Fibroblast of upper back skin (primary cell): ENCODE measurements around the gene POLD1.

Experiments used
- DNase-seq: peaks from one replicate; pipeline ENCODE4 v3.0.0-alpha.2; 2013

The POLD1 gene

GRCh38 chr19:50447053-50447452, 62.9 kb downstream of the POLD1 start:
- no peak for DNase-seq

GRCh38 chr19:50447750-50448149, 63.6 kb downstream of the POLD1 start:
- no peak for DNase-seq

GRCh38 chr19:50449236-50449899, 65.2 kb downstream of the POLD1 start:
- no peak for DNase-seq

- DNase-seq = no peak
Observed at GRCh38 chr19:50450369-50451222, 66.4 kb downstream of the POLD1 start.

- DNase-seq = no peak
Observed at GRCh38 chr19:50451223-50451534, 67.0 kb downstream of the POLD1 start.

GRCh38 chr19:50453243-50453642, 69.1 kb downstream of the POLD1 start:
- no peak for DNase-seq

- DNase-seq = no peak
Observed at GRCh38 chr19:50455992-50456391, 71.8 kb downstream of the POLD1 start.

- no peak for DNase-seq
Observed at GRCh38 chr19:50457300-50457699, 73.2 kb downstream of the POLD1 start.

GRCh38 chr19:50458396-50459066, 74.4 kb downstream of the POLD1 start:
- peak; percentile 31 for DNase-seq

- DNase-seq = no peak
Observed at GRCh38 chr19:50459067-50459456, 74.9 kb downstream of the POLD1 start.

GRCh38 chr19:50459638-50460037, 75.5 kb downstream of the POLD1 start:
- no peak for DNase-seq

GRCh38 chr19:50460161-50460765, 76.1 kb downstream of the POLD1 start:
- peak; percentile 29 for DNase-seq

- peak; percentile 64 for DNase-seq
Observed at GRCh38 chr19:50461066-50461875, 77.1 kb downstream of the POLD1 start.

- DNase-seq = no peak
Observed at GRCh38 chr19:50462970-50463369, 78.8 kb downstream of the POLD1 start.

- no peak for DNase-seq
Observed at GRCh38 chr19:50464348-50464747, 80.2 kb downstream of the POLD1 start.

- DNase-seq = no peak
Observed at GRCh38 chr19:50465000-50465399, 80.9 kb downstream of the POLD1 start.

- DNase-seq = no peak
Observed at GRCh38 chr19:50465986-50466705, 82.0 kb downstream of the POLD1 start.

GRCh38 chr19:50466706-50467039, 82.5 kb downstream of the POLD1 start:
- DNase-seq = no peak

- DNase-seq = no peak
Observed at GRCh38 chr19:50467566-50467965, 83.4 kb downstream of the POLD1 start.
